Suprapubic skin (tissue), 3 donors: ENCODE results near the gene PWWP2B.

Experiments used
- POLR2A ChIP-seq, 2 donors: fragments of 450-650 bp; IDR thresholded peaks; one replicate each; pipeline ENCODE4 v1.6.1; 2017; ENCODE audit warnings: antibody characterized with exemption in 2 of 2, mild to moderate bottlenecking in 2 of 2, moderate library complexity in 2 of 2
- TF ChIP-seq, protein P1 (sequence below), 2 donors: fragments of 200-600 bp in 1 of 2; fragments of 450-650 bp in 1 of 2; sonication (generic) in 1 of 2; IDR thresholded peaks; one replicate each; pipeline ENCODE4 v1.5.1; 2016 to 2019; ENCODE audit warnings: antibody characterized with exemption in 2 of 2, mild to moderate bottlenecking in 1 of 2, moderate library complexity in 1 of 2

DNA sequence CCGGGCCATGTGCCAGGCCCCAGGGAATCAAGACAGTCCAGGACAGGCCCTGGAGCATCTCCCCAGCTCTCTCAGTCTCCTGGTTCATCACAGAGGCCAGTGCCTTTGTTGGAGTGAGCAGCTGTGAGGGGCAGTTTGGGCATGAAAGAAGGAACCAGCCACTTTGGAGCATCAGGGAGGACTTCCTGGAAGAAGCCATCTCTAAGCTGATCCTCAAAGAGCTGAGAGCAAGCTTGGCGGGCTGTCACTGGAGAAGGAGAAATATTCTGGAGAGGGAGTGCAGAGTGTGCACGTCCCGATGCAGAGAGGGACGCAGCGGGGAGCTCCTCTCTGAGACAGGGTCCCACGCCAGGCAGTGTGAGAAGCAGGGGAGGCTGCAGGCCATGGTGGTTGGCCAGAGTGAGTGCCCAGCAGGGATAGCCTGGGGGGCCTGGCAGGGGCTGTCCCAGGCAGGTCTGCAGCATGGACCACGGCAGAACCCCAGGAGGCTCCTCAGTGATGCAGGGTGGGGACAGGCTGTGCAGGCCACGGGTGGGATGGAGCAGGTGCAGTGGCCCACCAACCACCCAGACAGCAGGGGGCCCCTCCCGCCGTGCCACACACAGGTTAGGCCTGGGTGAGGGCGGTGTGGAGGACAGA is 34.7 kb downstream of the PWWP2B start:
- TF ChIP-seq, protein P1, sequence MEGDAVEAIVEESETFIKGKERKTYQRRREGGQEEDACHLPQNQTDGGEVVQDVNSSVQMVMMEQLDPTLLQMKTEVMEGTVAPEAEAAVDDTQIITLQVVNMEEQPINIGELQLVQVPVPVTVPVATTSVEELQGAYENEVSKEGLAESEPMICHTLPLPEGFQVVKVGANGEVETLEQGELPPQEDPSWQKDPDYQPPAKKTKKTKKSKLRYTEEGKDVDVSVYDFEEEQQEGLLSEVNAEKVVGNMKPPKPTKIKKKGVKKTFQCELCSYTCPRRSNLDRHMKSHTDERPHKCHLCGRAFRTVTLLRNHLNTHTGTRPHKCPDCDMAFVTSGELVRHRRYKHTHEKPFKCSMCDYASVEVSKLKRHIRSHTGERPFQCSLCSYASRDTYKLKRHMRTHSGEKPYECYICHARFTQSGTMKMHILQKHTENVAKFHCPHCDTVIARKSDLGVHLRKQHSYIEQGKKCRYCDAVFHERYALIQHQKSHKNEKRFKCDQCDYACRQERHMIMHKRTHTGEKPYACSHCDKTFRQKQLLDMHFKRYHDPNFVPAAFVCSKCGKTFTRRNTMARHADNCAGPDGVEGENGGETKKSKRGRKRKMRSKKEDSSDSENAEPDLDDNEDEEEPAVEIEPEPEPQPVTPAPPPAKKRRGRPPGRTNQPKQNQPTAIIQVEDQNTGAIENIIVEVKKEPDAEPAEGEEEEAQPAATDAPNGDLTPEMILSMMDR (IDR thresholded peaks at IDR 0.05), result no peak
- no peak for TF ChIP-seq POLR2A (IDR thresholded peaks at IDR 0.05)
